ENCODE data around the gene CALML5.

The CALML5 gene

GRCh38 chr10:5498791-5499492 is 428 bp downstream of the CALML5 start:
- DNase-seq, result no peak

GRCh38 chr10:5497948-5498730 is 1.2 kb downstream of the CALML5 start:
- no peak for DNase-seq

- no peak for DNase-seq
Observed at GRCh38 chr10:5497289-5497688, 2.1 kb downstream of the CALML5 start.

GRCh38 chr10:5496261-5497250 is 2.8 kb downstream of the CALML5 start:
- no peak for DNase-seq

GRCh38 chr10:5494611-5495010 is 4.8 kb downstream of the CALML5 start:
- DNase-seq, result no peak

GRCh38 chr10:5493691-5494090 is 5.7 kb downstream of the CALML5 start:
- no peak for DNase-seq

- no peak for DNase-seq
Observed at GRCh38 chr10:5492929-5493576, 6.3 kb downstream of the CALML5 start.

- no peak for DNase-seq
Observed at GRCh38 chr10:5492322-5492855, 7.0 kb downstream of the CALML5 start.

- no peak for DNase-seq
Observed at GRCh38 chr10:5491477-5491876, 7.9 kb downstream of the CALML5 start.

- no peak for DNase-seq
Observed at GRCh38 chr10:5490698-5491464, 8.5 kb downstream of the CALML5 start.

GRCh38 chr10:5490032-5490431 is 9.3 kb downstream of the CALML5 start:
- DNase-seq, result no peak

- DNase-seq, result no peak
Observed at GRCh38 chr10:5488272-5489161, 10.9 kb downstream of the CALML5 start.

GRCh38 chr10:5486853-5487235 is 12.5 kb downstream of the CALML5 start:
- DNase-seq, result no peak

- DNase-seq, result no peak
Observed at GRCh38 chr10:5485948-5486852, 13.2 kb downstream of the CALML5 start.

GRCh38 chr10:5485290-5485689 is 14.1 kb downstream of the CALML5 start:
- no peak for DNase-seq

GRCh38 chr10:5484205-5484604 is 15.2 kb downstream of the CALML5 start:
- peak; percentile 15 for DNase-seq

- DNase-seq, result no peak
Observed at GRCh38 chr10:5482016-5482415, 17.4 kb downstream of the CALML5 start.

GRCh38 chr10:5481121-5481520 is 18.2 kb downstream of the CALML5 start:
- no peak for DNase-seq

- DNase-seq, result no peak
Observed at GRCh38 chr10:5480162-5480941, 19.0 kb downstream of the CALML5 start.

Measured in HCEC 1CT (cell line).